GM12878 (cell line): Measurements from ENCODE around the gene RAB10. TPM values are rescaled to one million over a fixed set of nuclear protein-coding genes. Genes with fewer than 3 reads are reported as not detected.
A peak's percentile ranks its signal among the peaks of the same experiment; 100 is the strongest.

Source experiments
- BMI1 ChIP-seq: fragments of 450-650 bp; IDR thresholded peaks from 2 replicates; pipeline ENCODE4 v1.6.1; 2016; ENCODE audit warnings: mild to moderate bottlenecking, moderate library complexity, borderline replicate concordance
- BRCA1 ChIP-seq: IDR thresholded peaks from 2 replicates; pipeline ENCODE4 v1.6.1; 2011; ENCODE audit warnings: low read depth, low read length, improper control_type of control experiment
- CBX3 ChIP-seq: fragments of 200-600 bp; sonication (generic); IDR thresholded peaks from 2 replicates; pipeline ENCODE4 v1.6.1; 2016; ENCODE audit warnings: low read depth, borderline replicate concordance
- CREM ChIP-seq: IDR thresholded peaks from 2 replicates; pipeline ENCODE4 v1.6.1; 2014; ENCODE audit warnings: antibody characterized with exemption, low read depth
- CUX1 ChIP-seq: IDR thresholded peaks from 2 replicates; pipeline ENCODE4 v1.6.1; 2012; ENCODE audit warnings: improper control_type of control experiment, low read depth, low read length; ENCODE audit not compliant: insufficient replicate concordance
- HDAC6 ChIP-seq: fragments of 200-600 bp; sonication (generic); IDR thresholded peaks from one replicate; pipeline ENCODE4 v1.8.0; 2017; ENCODE audit warnings: antibody characterized with exemption; ENCODE audit not compliant: unreplicated experiment
- KDM1A ChIP-seq: fragments of 200-600 bp; sonication (generic); IDR thresholded peaks from 2 replicates; pipeline ENCODE4 v1.6.1; 2016; ENCODE audit warnings: borderline replicate concordance
- MXI1 ChIP-seq: fragments of 150-350 bp; IDR thresholded peaks from 2 replicates; pipeline ENCODE4 v1.6.1; 2011; ENCODE audit warnings: low read depth, mild to moderate bottlenecking, inconsistent platforms, low read length, improper control_type of control experiment
- MYC ChIP-seq: IDR thresholded peaks from 2 replicates; pipeline ENCODE4 v1.6.1; 2011; ENCODE audit warnings: mild to moderate bottlenecking, low read length, moderate library complexity, inconsistent platforms; ENCODE audit not compliant: insufficient read depth, insufficient replicate concordance, insufficient read length, severe bottlenecking
- NFXL1 ChIP-seq: fragments of 450-650 bp; IDR thresholded peaks from 2 replicates; pipeline ENCODE4 v1.6.1; 2017; ENCODE audit warnings: antibody characterized with exemption, mild to moderate bottlenecking, borderline replicate concordance
- NR2C2 ChIP-seq: IDR thresholded peaks from 2 replicates; pipeline ENCODE4 v1.6.1; 2011; ENCODE audit warnings: borderline replicate concordance, low read depth; ENCODE audit not compliant: control insufficient read depth, insufficient read length
- NRF1 ChIP-seq: conservative IDR thresholded peaks from 2 replicates; pipeline ENCODE4 v1.6.1; 2011; ENCODE audit warnings: mild to moderate bottlenecking, low read depth, low read length, improper control_type of control experiment
- PAX5 ChIP-seq: IDR thresholded peaks from 2 replicates; pipeline ENCODE4 v1.6.1; 2011; ENCODE audit warnings: low read depth, low read length, borderline replicate concordance
- RAD51 ChIP-seq: fragments of 450-650 bp; IDR thresholded peaks from 2 replicates; pipeline ENCODE4 v1.6.1; 2016; ENCODE audit warnings: moderate library complexity, mild to moderate bottlenecking, inconsistent platforms
- RUNX3 ChIP-seq: IDR thresholded peaks from 2 replicates; pipeline ENCODE4 v1.6.1; 2012; ENCODE audit warnings: low read length, inconsistent platforms
- SIN3A ChIP-seq: IDR thresholded peaks from 2 replicates; pipeline ENCODE4 v1.6.1; 2012; ENCODE audit warnings: low read depth, low read length, improper control_type of control experiment
- SMC3 ChIP-seq: IDR thresholded peaks from 2 replicates; pipeline ENCODE4 v1.6.1; 2011; ENCODE audit warnings: low read length, improper control_type of control experiment, borderline replicate concordance
- SP1 ChIP-seq: IDR thresholded peaks from one replicate; pipeline ENCODE4 v1.6.1; 2011; ENCODE audit warnings: low read depth, low read length
- YBX1 ChIP-seq: fragments of 450-650 bp; IDR thresholded peaks from 2 replicates; pipeline ENCODE4 v1.6.1; 2016; ENCODE audit warnings: antibody characterized with exemption
- ZNF274 ChIP-seq: IDR thresholded peaks from one replicate; pipeline ENCODE4 v1.8.0; 2011; ENCODE audit not compliant: insufficient read length, insufficient read depth
- ZNF622 ChIP-seq: fragments of 450-650 bp; IDR thresholded peaks from 2 replicates; pipeline ENCODE4 v1.6.1; 2017; ENCODE audit warnings: mild to moderate bottlenecking, inconsistent platforms
- ZZZ3 ChIP-seq: IDR thresholded peaks from 2 replicates; pipeline ENCODE4 v1.6.1; 2011; ENCODE audit warnings: low read depth; ENCODE audit not compliant: control insufficient read depth, insufficient read length
- polyA plus RNA-seq, 11 experiments: library from polyadenylated mRNA; depleted of rRNA in 4 of 11; unstranded in 6 of 11; stranded (reverse) in 5 of 11; fragments of >200 nt; fragmentation: Nextera tagmentation in 4 of 11; fragmentation: Illumina TruSeq in 1 of 11; extraction: Ambion mirVana in 4 of 11; extraction: Trizol in 1 of 11; gene quantifications; 1 replicate in 1 of 11; 2 replicates in 10 of 11; pipeline versions ENCODE4 v1.2.1 to v1.2.3, GENCODE V29; 2011 to 2016; ENCODE audit warnings: inconsistent platforms in 2 of 11, missing spikeins in 2 of 11, low read depth in 1 of 11
- total RNA-seq, 4 experiments: library from RNA; depleted of rRNA in 3 of 4; stranded (reverse); fragments of >200 nt in 3 of 4; fragmentation: Illumina TruSeq in 1 of 4; extraction: Trizol in 1 of 4; gene quantifications; 2 replicates each; pipeline versions ENCODE4 v1.2.1 to v1.2.3, GENCODE V29; 2013 to 2021
- TF ChIP-seq, protein P1 (sequence below): IDR thresholded peaks from 2 replicates; pipeline ENCODE4 v1.6.1; 2011; ENCODE audit warnings: borderline replicate concordance, low read depth, mild to moderate bottlenecking, moderate library complexity, mixed read lengths, low read length; ENCODE audit not compliant: insufficient read depth; ENCODE audit errors: extremely low read length

RAB10 gene
- total and polyA plus RNA-seq, 10 of the 15 experiments (the other 5 are each of a cell fraction or from before 2014, with no cell fraction given): 13.3 to 109 (median 82.0) TPM

- TF ChIP-seq CUX1 (no peak), ZNF274 (no peak), MXI1 (peak; percentile 76), PAX5 (0 out of 2 replicates have a peak, but pooled peaks have one; percentile 16), SP1 (no peak), RUNX3 (no peak), NFXL1 (no peak), NRF1 (0 out of 2 replicates have a peak, but pooled peaks have one; percentile 8), MYC (no peak), HDAC6 (no peak), BRCA1 (no peak), SIN3A (no peak), NR2C2 (no peak), BMI1 (no peak), ZNF622 (no peak), ZZZ3 (no peak), RAD51 (no peak), KDM1A (no peak), SMC3 (peak; percentile 29; the same call in 1 of the 2 replicates), CBX3 (no peak), CREM (no peak), YBX1 (no peak)
- TF ChIP-seq, protein P1, sequence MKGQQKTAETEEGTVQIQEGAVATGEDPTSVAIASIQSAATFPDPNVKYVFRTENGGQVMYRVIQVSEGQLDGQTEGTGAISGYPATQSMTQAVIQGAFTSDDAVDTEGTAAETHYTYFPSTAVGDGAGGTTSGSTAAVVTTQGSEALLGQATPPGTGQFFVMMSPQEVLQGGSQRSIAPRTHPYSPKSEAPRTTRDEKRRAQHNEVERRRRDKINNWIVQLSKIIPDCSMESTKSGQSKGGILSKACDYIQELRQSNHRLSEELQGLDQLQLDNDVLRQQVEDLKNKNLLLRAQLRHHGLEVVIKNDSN: no peak
Measured at GRCh38 chr2:26184555-26185303, 150.8 kb downstream of the RAB10 start (continued).
